Measurements from ENCODE around the gene GALM.
A peak's percentile ranks its signal among the peaks of the same experiment; 100 is the strongest.
"Not testable (repeated sequence)": the region's sequence is repeated elsewhere in the genome, so short reads cannot be mapped to it uniquely, and the experiment has no call there.

Gene GALM

DNA sequence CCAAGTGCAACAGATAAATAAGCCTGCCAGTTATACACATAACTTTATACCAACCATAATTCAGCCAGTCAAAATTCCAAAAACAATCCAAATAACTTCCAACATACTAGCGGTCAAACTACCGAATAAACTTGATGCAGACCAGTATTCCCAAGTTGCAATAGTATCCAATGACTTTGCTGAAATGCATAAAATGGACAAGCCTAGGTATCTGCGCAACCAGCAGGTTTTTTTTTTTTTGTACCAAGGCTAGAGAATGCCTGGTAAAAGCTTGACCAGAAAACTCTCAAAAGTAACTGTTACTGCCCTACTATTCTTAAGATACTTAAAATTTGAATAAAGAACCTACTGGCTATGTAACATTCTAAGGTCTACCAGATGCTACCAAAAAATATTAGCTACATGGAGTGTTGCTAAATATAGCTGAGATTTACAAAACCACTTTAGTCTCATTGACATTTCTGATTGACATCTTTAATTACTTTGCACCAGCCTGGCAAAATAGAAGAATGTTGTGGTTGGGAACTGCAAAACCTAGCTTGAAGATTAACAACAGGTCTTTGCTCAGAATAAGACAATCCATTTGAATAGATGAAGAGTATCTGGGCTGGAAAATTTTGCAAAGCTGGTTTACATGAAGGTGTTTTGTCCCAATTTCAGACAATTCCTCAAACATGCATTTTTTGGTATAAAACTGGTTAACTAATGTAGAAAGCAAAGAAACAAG is 77.9 kb downstream of the GALM start:
- no peak for DNase-seq

DNA sequence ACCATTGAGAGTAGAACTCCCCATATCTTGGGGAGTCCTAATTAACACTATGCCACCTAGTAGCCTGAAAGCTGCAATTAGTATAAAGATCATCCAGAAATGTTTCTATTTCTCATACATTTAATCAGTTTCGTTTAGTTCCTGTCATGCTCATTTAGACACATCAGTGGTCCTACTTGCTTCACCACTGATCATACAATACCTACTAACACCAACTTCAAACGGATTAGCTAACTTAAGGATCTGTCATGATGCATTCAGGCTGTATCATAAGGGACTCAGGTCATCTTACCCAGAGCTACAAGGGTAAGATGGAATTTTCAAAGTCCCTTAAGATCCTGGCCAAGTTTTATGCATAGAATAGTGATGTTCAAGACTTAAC is 78.5 kb downstream of the GALM start:
- no peak for DNase-seq

DNA sequence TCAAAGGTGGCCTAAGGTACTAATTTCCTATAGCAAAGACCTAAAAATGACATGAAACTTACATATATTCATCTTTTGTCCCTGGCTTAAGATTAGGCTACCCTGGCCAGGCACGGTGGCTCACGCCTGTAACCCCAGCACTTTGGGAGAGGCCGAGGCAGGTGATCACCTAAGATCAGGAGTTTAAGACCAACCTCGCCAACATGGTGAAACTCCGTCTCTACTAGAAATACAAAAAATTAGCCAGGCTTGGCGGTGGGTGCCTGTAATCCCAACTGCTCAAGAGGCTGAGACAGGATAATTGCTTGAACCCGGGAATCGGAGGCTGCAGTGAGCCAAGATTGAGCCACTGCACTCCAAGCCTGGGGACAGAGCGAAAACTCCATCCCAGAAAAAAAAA is 79.4 kb downstream of the GALM start:
- DNase-seq: no peak

DNA sequence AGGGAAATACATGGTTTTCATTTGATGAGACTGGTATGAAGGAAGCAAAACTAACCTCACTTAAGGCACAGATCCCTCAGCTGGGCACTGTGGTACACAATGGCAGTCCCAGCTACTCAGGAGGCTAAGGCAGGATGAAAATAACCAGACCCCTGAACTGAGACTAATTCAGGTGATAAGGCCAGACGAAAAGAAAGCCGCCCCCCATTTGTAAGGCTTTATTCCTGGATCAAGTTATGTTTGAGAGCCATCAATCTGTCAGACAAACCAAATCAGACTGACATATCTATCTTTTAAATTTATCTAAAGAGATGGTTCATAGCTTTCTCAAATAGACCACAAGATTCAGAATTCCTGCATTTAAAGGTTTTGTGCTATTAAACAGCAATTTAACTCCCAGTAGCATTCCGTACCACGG is 81.1 kb downstream of the GALM start:
- DNase-seq: no peak

DNA sequence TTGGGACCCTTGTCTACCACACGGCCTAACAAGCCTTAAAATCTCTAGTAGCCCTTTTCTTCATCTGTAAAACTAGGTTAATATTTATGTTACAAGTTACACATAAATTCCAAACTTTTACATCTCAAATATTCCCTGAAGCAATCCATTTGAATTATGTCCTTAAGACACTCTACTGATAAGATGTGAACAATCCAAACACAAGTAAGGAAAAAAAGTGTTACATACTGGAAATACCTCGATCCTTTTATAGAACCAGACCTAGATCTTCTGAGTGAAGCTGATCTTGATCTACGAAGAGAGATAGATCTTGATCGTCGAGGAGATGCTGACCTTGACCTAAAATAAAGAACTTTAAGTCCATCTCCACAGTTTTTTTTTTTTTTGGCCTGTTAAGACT is 81.9 kb downstream of the GALM start:
- DNase-seq: no peak

DNA sequence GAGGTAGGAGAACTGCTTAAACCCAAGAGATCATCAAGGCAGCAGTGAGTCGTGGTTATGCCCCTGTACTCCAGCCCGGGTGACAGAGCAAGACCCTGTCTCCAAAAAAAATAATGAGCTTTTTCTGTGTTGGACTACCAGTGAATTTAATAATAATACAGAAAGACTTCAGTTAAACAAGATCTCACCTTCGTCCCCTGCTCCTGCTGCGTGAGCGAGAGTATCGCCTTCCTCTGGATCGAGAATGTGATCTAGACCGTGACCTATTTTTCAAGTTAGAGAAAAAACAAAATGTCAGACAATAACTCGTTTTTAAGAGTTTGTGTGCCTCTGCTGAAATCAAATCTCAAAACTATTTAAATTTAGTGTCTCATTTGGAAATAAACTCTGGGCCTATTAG is 82.5 kb downstream of the GALM start:
- DNase-seq: no peak

DNA sequence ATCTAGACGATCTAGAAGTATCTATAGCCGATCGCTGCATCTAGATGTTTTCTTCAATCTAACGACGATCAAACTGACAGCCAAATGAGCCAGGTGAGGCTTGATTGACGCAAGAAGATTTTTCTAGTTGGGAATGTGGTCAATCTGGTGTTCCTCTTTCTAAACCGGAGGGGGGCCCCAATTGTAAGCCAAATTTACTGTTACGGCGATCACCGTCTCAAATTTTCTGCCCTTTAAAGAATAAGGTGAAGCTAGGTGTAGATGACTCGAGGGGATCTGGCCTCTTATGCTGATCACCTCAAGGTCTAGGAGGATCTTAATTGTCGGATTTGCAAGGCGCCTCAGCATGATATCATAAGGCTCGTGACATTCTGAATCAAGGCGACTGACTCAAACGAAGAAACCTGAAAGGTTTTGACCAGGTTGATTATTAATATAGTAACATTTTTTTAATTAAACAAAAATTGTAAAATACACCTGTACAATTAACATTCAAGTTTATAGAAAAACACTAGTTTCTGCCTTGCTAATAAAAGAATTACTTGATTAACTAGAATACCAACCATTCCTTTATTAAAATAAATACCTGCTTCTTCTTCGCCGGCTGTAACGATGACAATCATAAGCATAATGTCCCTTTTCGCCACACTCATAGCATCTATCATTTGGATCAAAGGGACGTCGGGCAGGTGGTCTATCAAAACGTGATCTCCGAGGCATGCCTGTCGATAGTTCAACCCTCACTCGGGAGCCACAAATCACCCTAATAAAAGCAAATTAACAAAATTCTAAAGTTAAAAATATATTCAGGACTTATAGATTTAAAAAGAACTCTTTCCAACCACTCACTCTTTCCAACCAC is 83.3 kb downstream of the GALM start:
- DNase-seq: no peak

DNA sequence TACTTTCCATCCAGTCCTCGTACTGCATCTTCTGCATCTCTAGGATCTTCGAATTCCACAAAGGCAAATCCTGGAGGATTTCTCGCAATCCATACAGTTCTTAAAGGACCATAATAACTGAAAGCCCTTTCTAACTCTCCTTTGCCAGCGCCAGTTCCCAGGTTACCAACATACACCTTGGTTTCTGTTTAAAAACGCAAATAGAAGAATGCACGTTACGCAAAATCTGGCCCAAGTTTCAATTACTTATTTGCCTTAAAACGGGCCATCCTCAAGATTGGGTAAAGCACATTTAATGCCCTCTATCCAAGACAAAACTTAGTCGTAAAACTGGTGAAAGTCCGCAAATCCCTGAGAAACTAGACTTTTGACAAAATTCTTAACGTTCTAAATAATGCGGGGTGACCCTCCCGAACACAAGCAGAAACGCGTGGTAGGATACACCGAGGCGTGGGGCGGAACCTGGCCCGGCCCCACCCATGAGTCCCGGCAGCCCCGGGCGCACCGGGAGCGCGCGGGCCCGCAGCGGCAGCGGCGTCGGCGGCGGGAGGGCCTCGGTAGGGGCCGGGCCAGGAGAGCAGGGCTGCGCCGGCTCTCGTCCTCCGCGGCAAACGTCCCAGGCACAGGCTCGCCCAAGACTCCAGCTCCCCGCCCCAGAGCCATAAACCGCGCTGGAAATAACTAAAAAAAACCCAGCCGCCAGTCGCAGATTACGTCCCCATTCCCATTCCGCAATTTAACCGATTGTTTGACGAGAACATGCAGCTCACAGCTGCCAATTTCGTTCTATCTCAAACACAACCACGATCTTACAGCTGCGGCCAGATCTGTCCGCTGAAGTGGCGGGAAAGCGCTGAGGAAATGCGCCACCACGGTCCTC is 84.3 kb downstream of the GALM start:
- DNase-seq: peak; percentile 21

DNA sequence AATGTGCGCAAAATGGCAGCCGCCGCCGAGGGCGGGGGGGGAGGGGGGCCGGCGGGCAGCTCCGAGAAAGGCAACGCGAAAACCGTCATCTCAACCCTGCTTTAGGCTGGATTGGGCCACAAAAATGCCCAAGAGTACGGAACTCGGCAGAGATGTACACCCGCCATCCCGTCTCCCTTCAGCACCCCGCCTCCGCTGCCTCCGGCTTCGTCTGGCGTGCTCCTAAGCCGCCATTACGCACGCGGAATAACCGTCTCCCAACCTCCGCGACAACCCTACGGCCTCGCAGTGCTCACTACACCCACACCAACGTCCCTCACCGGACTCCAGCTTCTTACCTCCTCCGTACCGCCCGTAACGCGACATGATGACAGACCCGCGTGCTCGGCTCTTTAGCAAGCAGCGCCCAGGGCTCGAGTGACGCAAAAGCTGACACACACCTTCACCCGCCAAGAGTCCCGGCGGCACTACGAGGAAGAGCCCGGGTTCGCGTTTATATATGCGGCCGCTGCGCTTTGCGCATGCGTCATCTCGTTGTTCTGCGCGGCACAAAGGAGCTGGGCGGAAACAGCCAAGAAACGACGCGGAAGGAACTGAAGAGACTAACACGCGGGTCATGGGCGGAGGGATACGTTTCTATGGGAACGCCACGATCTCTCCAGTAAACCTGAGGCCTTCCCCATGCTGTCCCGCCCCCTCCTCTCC is 85.1 kb downstream of the GALM start, which contains the start of gene SRSF7:
Gene SRSF7, minus strand, starts transcription at position 471 of the 705 bp plus-strand sequence. Its CDS starts 105 bp downstream, at position 366.
- peak; percentile 95 for DNase-seq

DNA sequence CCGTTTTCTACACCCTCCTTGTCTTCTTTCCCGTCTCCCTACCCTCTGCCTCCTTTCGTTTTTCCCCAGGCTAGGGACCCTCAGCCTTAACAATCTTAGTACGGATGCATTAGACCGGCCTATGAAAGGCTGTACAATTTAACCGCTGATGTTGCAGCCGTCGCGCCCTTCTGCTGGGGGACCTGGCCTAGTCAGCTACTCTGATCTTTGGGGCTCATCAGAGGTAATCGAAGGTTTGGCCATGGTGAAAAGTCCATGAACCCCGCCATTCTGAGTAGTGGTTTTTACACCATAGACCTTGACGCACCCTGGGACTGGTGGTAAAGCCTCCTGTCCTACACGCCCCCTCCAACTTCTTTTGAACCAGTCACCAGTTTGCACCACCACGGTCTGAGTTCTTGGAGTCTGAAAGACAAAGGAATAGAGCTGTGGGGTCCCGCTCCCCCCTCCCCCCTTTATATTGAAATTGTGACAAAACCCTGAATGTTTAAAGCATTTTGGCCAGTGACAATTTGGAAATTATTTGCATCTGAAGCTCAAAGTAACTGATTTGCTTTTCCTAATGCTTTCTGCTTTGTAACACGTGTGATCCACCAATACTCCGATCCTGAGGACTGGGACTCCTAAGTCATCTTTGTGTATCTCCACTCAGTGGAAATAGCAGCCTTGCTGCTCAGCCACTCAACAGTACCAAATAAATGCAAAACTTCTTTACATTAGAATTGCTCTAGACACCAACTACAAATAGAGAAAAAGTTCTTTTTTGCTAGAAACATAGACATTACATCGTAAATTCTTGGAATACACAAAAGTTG is 85.9 kb downstream of the GALM start:
- no peak for DNase-seq

DNA sequence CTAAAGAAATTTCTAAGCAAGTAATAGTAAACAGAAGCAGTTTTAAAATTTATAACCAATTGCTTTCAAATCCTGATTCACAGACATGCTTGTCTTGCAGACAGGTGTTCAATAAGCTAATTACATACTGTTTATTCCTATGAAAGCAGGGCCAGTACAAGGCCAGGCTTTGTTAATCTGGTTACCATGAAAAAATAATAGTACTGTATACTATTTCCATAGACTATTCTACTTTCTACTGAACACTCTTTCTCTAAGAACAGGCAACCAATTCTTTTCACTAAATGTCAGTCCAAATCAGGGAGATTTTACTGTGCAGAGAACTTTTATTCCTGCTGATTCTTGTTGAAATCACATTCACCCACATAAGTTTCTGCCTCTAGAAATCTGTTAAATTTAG is 88.1 kb downstream of the GALM start:
- no peak for DNase-seq

DNA sequence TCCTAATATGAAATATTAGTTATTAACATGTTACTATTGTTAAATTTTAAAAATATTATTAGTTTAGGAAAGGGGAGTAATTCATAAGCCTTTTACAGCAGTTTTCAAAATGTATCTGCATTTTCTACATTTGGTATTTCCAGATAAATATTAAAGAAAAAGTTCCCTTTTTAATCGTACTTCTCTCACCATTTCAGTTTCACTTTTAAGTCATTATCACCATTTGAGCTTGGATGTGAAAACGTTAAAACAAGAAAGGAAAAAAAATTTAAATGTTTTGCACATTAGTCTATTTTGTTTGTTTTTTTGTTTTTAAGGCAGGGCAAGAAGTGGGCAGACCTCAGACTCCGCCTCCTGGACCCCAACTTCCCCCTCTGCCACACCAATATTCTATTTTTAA is 88.6 kb downstream of the GALM start:
- no peak for DNase-seq

DNA sequence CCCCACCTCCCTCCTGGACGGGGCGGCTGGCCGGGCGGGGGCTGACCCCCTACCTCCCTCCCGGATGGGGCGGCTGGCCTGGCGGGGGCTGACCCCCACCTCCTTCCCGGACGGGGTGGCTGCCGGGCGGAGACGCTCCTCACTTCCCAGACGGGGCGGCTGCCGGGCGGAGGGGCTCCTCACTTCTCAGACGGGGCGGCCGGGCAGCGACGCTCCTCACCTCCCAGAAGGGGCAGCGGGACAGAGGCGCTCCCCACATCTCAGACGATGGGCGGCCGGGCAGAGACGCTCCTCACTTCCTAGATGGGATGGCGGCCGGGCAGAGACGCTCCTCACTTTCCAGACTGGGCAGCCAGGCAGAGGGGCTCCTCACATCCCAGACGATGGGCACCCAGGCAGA is 90.0 kb downstream of the GALM start:
- DNase-seq: not testable (repeated sequence)

DNA sequence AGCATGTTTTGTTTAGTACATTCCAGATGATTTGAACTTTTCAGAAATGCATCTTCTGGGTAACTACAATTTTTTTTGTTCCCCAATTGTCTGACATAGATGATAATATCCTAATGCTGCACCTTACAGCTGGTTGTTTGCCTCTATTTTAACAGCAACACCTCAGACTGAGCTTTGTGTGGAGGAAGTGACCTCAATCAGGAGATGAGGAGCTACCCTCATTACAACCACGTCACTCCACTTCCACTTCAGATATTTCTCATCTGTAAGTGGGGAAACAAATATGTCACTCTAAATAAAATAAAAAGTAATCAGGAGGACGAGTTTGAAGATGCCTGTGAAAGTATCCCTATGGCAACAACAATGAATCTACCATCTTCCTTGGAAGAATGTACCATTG is 97.3 kb downstream of the GALM start:
- DNase-seq: no peak

DNA sequence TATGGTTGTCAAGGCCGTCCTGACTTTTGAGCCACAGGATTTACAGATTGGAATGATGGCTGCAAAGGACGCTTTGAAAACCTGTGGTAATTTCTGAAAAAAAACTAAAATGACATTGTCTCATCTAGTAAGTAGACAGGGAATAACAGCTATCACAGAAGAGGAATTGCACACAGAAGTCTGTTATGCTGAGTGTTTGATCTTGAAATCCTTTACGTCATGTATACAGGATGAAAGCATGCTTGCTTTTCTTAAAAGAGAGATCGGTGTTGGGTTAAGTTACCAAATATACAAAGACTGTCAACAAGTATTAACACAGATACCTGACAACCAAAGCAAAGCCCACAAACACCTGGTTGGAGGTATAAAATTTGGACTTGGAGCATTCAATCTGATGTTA is 97.8 kb downstream of the GALM start:
- DNase-seq: no peak

DNA sequence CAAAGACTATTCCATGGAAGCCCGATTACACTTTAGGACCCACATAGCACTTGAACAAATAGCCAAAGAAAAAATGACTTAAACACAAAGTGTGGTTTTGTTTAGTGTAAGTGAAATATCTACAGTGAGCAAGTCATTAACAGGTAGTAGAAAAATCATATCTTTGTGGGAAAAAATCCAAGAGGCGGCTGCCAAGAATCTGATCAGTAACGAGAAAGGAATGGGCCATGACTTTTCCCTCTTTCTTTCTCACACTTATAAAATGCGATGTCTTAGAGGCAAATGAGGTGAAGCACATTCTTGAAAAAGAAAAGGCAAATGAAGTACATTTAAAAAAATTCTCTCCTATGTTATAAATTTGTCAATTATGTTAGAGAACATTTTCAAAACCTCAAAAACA is 99.2 kb downstream of the GALM start:
- DNase-seq: peak; percentile 83

DNA sequence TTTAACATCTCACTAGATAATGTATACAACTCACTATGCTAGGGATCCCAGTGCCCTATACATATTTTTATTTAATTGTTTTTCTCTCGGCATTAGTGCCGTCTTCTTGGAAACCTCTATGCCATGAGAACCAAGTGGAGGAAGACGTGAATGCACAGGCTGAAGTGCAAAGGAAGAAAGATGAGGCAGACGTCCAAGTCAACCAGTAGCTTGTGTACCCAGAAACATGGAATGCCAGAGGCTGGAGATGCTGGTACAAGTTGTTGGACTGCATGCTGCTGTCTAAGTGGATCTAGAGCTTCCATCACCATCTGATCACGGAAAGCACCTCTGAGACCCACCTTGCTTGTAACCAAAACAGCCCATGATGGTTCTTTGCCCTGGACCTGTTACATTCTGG is 99.6 kb downstream of the GALM start:
- peak; percentile 9 for DNase-seq

DNA sequence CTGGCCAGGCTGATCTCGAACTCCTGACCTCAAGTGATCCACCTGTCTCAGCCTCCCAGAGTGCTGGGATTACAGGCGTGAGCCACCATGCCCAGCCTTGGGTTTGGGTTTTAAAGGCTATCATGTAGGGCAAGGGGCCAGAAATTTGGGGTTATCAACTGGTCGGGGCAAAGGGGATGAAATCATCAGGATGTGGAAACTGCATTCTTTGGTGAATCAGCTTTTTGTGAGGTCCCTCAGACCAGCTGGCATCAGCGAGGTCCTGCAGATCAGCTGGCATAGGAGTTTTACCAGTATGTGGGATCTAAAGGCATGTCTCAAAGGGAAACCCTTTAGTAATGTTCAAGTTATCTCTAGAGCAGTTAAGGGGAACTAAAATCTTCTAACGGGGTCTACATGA is 105.7 kb downstream of the GALM start:
- peak; percentile 93 for DNase-seq

DNA sequence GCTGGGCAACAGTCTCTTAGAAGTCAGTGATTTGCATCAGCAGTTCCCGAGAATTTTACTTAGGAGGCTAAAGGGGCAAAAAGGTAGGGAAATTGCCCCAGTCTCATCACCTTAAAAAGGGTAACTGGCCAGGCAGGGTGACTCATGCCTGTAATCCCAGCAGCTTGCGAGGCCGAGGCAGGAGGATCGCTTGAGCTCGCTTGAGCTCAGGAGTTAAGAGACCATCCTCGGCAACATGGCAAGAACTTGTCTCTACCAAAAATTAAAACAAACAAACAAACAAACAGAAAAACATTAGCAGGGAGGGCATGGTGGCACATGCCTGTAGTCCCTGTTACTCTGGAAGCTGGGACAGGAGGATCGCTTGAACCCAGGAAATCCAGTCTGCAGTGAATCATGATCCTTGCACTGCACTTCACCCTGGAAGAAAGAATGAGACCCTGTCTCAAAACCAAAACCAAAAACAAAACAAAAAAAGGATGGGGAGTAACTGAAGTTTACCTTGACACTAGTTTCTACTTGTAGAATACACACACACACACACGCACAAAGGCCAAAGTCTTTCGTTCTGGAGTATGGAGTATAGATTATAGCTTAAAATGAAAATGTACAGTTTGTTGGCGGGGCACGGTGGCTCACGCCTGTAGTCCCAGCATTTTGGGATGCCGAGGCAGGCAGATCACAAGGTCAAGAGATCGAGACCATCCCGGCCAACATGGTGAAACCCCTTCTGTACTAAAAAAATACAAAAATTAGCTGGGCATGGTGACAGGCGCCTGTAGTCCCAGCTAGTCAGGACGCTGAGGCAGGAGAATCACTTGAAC is 109.4 kb downstream of the GALM start:
- DNase-seq: no peak

DNA sequence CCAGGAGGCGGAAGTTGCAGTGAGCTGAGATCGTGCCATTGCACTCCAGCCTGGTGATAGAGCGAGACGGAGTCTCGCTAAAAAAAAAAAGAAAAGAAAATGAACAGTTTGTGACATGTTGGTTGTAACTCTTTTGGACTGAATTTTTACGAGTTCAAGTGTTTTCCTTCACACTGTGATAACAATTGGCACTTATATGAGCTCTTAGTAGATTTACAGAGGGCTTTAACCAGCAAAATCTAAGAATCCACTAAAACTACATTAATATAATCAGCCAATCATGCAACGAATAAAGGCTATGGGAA is 110.0 kb downstream of the GALM start:
- no peak for DNase-seq

DNA sequence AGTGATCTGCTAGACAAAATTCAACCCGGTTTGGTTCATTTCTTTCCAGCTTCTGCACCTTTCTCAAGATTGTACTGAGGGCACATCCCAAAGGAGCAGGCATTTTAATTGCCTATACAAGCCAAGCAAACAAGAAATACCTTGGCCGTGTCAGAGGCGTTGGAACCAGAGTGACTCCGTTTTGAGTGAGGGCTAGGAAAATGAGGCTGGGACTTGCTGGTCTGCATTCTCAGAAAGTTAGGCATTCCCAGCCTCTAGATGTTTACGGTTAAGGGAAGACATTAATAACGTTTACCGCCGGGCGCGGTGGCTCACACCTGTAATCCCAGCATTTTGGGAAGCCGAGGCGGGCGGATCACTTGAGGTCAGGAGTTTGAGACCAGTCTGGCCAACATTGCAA is 110.6 kb downstream of the GALM start:
- DNase-seq: no peak
